ENCODE data around the gene AP4S1.
"Not testable (repeated sequence)": the region's sequence is repeated elsewhere in the genome, so short reads cannot be mapped to it uniquely, and the experiment has no call there.

AP4S1 gene

GRCh38 chr14:30996892-30997659 lies 28.4 kb upstream of the AP4S1 start:
- no peak for DNase-seq (ENCODE audit: low read depth in 1 of 2, low spot score in 1 of 2)
- in situ Hi-C loops (cut with HindIII; ENCODE audit: low pct_unique_long_range_greater_than_20kb, low sequenced_read_pairs) = no loop called here
- TF ChIP-seq JUND (IDR thresholded peaks at IDR 0.05; ENCODE audit: low read depth) = no peak

- no peak for DNase-seq (ENCODE audit: low read depth in 1 of 2, low spot score in 1 of 2)
- in situ Hi-C loops (cut with HindIII; ENCODE audit: low pct_unique_long_range_greater_than_20kb, low sequenced_read_pairs) = no loop called here
- no peak for TF ChIP-seq JUND (IDR thresholded peaks at IDR 0.05; ENCODE audit: low read depth)
These were observed 27.2 kb upstream of the AP4S1 start for GRCh38 chr14:30998100-30998706.

- in situ Hi-C loops (cut with HindIII; ENCODE audit: low pct_unique_long_range_greater_than_20kb, low sequenced_read_pairs) = no loop called here
These were observed 26.2 kb upstream of the AP4S1 start for GRCh38 chr14:30999038-30999773.

GRCh38 chr14:31000629-31001338 lies 24.7 kb upstream of the AP4S1 start:
- DNase-seq (ENCODE audit: low read depth in 1 of 2, low spot score in 1 of 2) = no peak
- in situ Hi-C loops (cut with HindIII; ENCODE audit: low pct_unique_long_range_greater_than_20kb, low sequenced_read_pairs) = no loop called here
- no peak for TF ChIP-seq JUND (IDR thresholded peaks at IDR 0.05; ENCODE audit: low read depth)

More at GRCh38 chr14:30999038-30999773, 26.2 kb upstream of the AP4S1 start:
- no peak for TF ChIP-seq JUND (IDR thresholded peaks at IDR 0.05; ENCODE audit: low read depth)
- DNase-seq (ENCODE audit: low read depth in 1 of 2, low spot score in 1 of 2) = no peak

- no peak for TF ChIP-seq JUND (IDR thresholded peaks at IDR 0.05; ENCODE audit: low read depth)
- DNase-seq (ENCODE audit: low read depth in 1 of 2, low spot score in 1 of 2) = no peak
- in situ Hi-C loops (cut with HindIII; ENCODE audit: low pct_unique_long_range_greater_than_20kb, low sequenced_read_pairs) = no loop called here
These were observed 24.1 kb upstream of the AP4S1 start for GRCh38 chr14:31001339-31001658.

GRCh38 chr14:31003284-31003683 lies 22.2 kb upstream of the AP4S1 start:
- in situ Hi-C loops (cut with HindIII; ENCODE audit: low pct_unique_long_range_greater_than_20kb, low sequenced_read_pairs) = no loop called here
- no peak for DNase-seq (ENCODE audit: low read depth in 1 of 2, low spot score in 1 of 2)
- no peak for TF ChIP-seq JUND (IDR thresholded peaks at IDR 0.05; ENCODE audit: low read depth)

GRCh38 chr14:31004007-31004406 lies 21.4 kb upstream of the AP4S1 start:
- DNase-seq (ENCODE audit: low read depth in 1 of 2, low spot score in 1 of 2); in situ Hi-C loops (cut with HindIII; ENCODE audit: low pct_unique_long_range_greater_than_20kb, low sequenced_read_pairs): not testable (repeated sequence)

GRCh38 chr14:31006703-31007102 lies 18.7 kb upstream of the AP4S1 start:
- in situ Hi-C loops (cut with HindIII; ENCODE audit: low pct_unique_long_range_greater_than_20kb, low sequenced_read_pairs) = no loop called here
- TF ChIP-seq JUND (IDR thresholded peaks at IDR 0.05; ENCODE audit: low read depth) = no peak
- no peak for DNase-seq (ENCODE audit: low read depth in 1 of 2, low spot score in 1 of 2)

- TF ChIP-seq JUND (IDR thresholded peaks at IDR 0.05; ENCODE audit: low read depth) = no peak
- no peak for DNase-seq (ENCODE audit: low read depth in 1 of 2, low spot score in 1 of 2)
- in situ Hi-C loops (cut with HindIII; ENCODE audit: low pct_unique_long_range_greater_than_20kb, low sequenced_read_pairs) = no loop called here
These were observed 15.4 kb upstream of the AP4S1 start for GRCh38 chr14:31009836-31010574.

- no peak for TF ChIP-seq JUND (IDR thresholded peaks at IDR 0.05; ENCODE audit: low read depth)
- DNase-seq (ENCODE audit: low read depth in 1 of 2, low spot score in 1 of 2) = no peak
- in situ Hi-C loops (cut with HindIII; ENCODE audit: low pct_unique_long_range_greater_than_20kb, low sequenced_read_pairs) = no loop called here
These were observed 14.5 kb upstream of the AP4S1 start for GRCh38 chr14:31010935-31011334.

- TF ChIP-seq JUND (IDR thresholded peaks at IDR 0.05; ENCODE audit: low read depth) = no peak
- in situ Hi-C loops (cut with HindIII; ENCODE audit: low pct_unique_long_range_greater_than_20kb, low sequenced_read_pairs) = no loop called here
- DNase-seq (ENCODE audit: low read depth in 1 of 2, low spot score in 1 of 2) = no peak
These were observed 11.6 kb upstream of the AP4S1 start for GRCh38 chr14:31013841-31014240.

GRCh38 chr14:31018057-31018645 lies 7.3 kb upstream of the AP4S1 start:
- in situ Hi-C loops (cut with HindIII; ENCODE audit: low pct_unique_long_range_greater_than_20kb, low sequenced_read_pairs) = no loop called here
- no peak for DNase-seq (ENCODE audit: low read depth in 1 of 2, low spot score in 1 of 2)
- TF ChIP-seq JUND (IDR thresholded peaks at IDR 0.05; ENCODE audit: low read depth) = no peak
